ENCODE measurements around the gene SHLD3. TPM values are rescaled to one million over a fixed set of nuclear protein-coding genes. Genes with fewer than 3 reads are reported as not detected.

SHLD3 gene
- total and polyA plus RNA-seq, 9 of the 15 experiments (the other 6 are each of a cell fraction or from before 2014, with no cell fraction given): 3.0 to 14.5 (median 8.6) TPM

DNA sequence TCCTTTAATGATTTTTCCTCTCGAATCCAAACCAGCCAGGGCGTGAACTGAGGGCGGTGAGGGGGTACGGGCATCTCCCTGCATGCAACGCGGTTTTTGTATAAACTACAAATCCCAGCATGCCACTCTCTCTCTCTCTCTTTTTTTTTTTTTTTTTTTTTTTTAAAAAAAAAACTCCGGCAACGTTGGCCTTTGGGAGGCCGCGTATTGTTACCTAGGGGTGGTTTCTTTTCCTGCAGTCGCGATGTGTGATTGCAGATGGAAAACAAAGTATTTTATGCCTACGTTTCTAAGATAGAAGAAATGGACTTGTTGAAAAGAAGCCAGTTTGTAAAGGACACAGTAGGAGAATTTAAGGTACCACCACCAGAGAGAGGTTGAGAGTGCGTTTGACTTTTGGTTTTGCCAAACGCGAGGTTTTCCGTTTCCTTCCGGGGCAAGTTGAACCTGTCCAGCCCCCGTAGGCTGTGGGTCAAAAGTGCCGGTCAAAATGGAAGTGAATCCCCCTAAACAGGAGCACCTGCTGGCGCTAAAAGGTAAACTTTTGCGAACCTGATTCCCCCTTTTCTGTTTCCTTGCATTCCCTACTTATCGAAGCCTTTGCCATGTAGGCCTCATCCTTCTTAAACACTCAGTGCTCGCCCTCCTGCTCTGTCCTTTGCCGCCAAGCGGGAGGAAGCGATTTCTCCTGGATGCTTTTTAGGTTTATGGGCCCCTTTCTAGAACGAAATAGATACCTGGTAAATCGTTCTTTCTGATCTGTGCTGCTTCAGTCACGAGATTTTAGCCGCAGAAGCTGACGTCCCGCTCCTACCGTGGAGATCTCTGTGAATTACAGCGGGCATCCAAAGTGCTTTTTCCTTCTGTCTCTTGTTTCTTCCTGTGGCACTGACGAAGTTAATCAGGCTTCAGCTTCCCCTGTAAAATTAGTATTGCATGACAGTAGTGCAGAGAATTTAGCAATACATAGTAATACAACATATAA lies at the start of gene SHLD3, which contains the start of gene TRAPPC13 (continued):
- TF ChIP-seq SNAPC5 (CRISPR knock-in tag; IDR thresholded peaks at IDR 0.05) (no peak), ARID4B (CRISPR knock-in tag; IDR thresholded peaks at IDR 0.05) (no peak), PKNOX1 (IDR thresholded peaks at IDR 0.05) (peak; percentile 7; the same call in 1 of the 2 replicates), RHOXF2B (CRISPR knock-in tag; conservative IDR thresholded peaks at IDR 0.05) (no peak), ZNF551 (CRISPR knock-in tag; IDR thresholded peaks at IDR 0.05) (no peak), ZNF830 (CRISPR knock-in tag; IDR thresholded peaks at IDR 0.05) (no peak), ZNF696 (CRISPR knock-in tag; conservative IDR thresholded peaks at IDR 0.05) (no peak), SFPQ (IDR thresholded peaks at IDR 0.05; ENCODE audit: low read depth, low read length) (no peak), CBX5 (IDR thresholded peaks at IDR 0.05; ENCODE audit: borderline replicate concordance, low read depth) (no peak), ZNF408 (CRISPR knock-in tag; IDR thresholded peaks at IDR 0.05; ENCODE audit: low read depth) (no peak), NR4A1 (CRISPR knock-in tag; IDR thresholded peaks at IDR 0.05) (no peak), NR4A1 (tag; IDR thresholded peaks at IDR 0.05) (no peak), ZNF124 (CRISPR knock-in tag; IDR thresholded peaks at IDR 0.05) (no peak)
- TF ChIP-seq, protein P1, sequence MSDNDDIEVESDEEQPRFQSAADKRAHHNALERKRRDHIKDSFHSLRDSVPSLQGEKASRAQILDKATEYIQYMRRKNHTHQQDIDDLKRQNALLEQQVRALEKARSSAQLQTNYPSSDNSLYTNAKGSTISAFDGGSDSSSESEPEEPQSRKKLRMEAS (CRISPR knock-in tag; IDR thresholded peaks at IDR 0.05): no peak
- TF ChIP-seq, protein P2, sequence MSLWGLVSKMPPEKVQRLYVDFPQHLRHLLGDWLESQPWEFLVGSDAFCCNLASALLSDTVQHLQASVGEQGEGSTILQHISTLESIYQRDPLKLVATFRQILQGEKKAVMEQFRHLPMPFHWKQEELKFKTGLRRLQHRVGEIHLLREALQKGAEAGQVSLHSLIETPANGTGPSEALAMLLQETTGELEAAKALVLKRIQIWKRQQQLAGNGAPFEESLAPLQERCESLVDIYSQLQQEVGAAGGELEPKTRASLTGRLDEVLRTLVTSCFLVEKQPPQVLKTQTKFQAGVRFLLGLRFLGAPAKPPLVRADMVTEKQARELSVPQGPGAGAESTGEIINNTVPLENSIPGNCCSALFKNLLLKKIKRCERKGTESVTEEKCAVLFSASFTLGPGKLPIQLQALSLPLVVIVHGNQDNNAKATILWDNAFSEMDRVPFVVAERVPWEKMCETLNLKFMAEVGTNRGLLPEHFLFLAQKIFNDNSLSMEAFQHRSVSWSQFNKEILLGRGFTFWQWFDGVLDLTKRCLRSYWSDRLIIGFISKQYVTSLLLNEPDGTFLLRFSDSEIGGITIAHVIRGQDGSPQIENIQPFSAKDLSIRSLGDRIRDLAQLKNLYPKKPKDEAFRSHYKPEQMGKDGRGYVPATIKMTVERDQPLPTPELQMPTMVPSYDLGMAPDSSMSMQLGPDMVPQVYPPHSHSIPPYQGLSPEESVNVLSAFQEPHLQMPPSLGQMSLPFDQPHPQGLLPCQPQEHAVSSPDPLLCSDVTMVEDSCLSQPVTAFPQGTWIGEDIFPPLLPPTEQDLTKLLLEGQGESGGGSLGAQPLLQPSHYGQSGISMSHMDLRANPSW (CRISPR knock-in tag; IDR thresholded peaks at IDR 0.05): no peak

Data from K562 (cell line).